H9 (cell line): Measurements from ENCODE around the gene NFIL3. TPM values are rescaled to one million over a fixed set of nuclear protein-coding genes. Genes with fewer than 3 reads are reported as not detected.

Experiments
- DNase-seq: peaks from one replicate; pipeline ENCODE4 v3.0.0-alpha.2; 2017
- H2AFZ ChIP-seq: one replicate; pipeline ENCODE4 v1.6.1; 2013; ENCODE audit warnings: mild to moderate bottlenecking, low read length, control low read depth, moderate library complexity
- H2AK5ac ChIP-seq: 2 replicates; pipeline ENCODE4 v1.6.1; 2013; ENCODE audit warnings: low read length, control low read depth, mixed read lengths; ENCODE audit not compliant: insufficient read length
- H2BK120ac ChIP-seq: one replicate; pipeline ENCODE4 v1.6.1; 2013; ENCODE audit warnings: low read depth, mild to moderate bottlenecking, low read length, control low read depth, inconsistent platforms; ENCODE audit not compliant: poor library complexity, severe bottlenecking
- H2BK12ac ChIP-seq: 2 replicates; pipeline ENCODE4 v1.6.1; 2013; ENCODE audit warnings: low read length, control low read depth, mixed read lengths, low read depth; ENCODE audit not compliant: insufficient read length
- H2BK15ac ChIP-seq: 2 replicates; pipeline ENCODE4 v1.6.1; 2013; ENCODE audit warnings: low read depth, low read length, control low read depth
- H2BK20ac ChIP-seq: one replicate; pipeline ENCODE4 v1.6.1; 2013; ENCODE audit warnings: low read depth, mild to moderate bottlenecking, low read length, control low read depth, inconsistent platforms; ENCODE audit not compliant: poor library complexity, severe bottlenecking
- H2BK5ac ChIP-seq: 2 replicates; pipeline ENCODE4 v1.6.1; 2013; ENCODE audit warnings: low read length, control low read depth, mixed read lengths; ENCODE audit not compliant: insufficient read length
- H3K14ac ChIP-seq: 2 replicates; pipeline ENCODE4 v1.6.1; 2013; ENCODE audit warnings: low read length, control low read depth; ENCODE audit not compliant: insufficient read depth
- H3K18ac ChIP-seq: 2 replicates; pipeline ENCODE4 v1.6.1; 2013; ENCODE audit warnings: low read depth, mild to moderate bottlenecking, mixed read lengths, low read length, control low read depth; ENCODE audit not compliant: insufficient read length
- H3K23ac ChIP-seq: 2 replicates; pipeline ENCODE4 v1.6.1; 2013; ENCODE audit warnings: low read length, control low read depth, mixed read lengths, low read depth; ENCODE audit not compliant: insufficient read length
- H3K23me2 ChIP-seq: 2 replicates; pipeline ENCODE4 v1.6.1; 2013; ENCODE audit warnings: low read depth, mild to moderate bottlenecking, mixed read lengths, low read length, control low read depth; ENCODE audit not compliant: insufficient read length, poor library complexity, severe bottlenecking
- H3K27ac ChIP-seq: 2 replicates; pipeline ENCODE4 v1.5.1; 2013; ENCODE audit warnings: low read length, control low read depth, mixed read lengths, low read depth; ENCODE audit not compliant: insufficient read length
- H3K27me3 ChIP-seq: 2 replicates; pipeline ENCODE4 v1.6.1; 2013; ENCODE audit warnings: low read length, control low read depth, inconsistent platforms; ENCODE audit not compliant: insufficient read depth
- H3K4ac ChIP-seq: 2 replicates; pipeline ENCODE4 v1.6.1; 2013; ENCODE audit warnings: low read depth, mild to moderate bottlenecking, control low read depth, inconsistent platforms, low read length, moderate library complexity
- H3K4me1 ChIP-seq: 2 replicates; pipeline ENCODE4 v1.6.1; 2013; ENCODE audit warnings: low read length, control low read depth, inconsistent platforms; ENCODE audit not compliant: insufficient read depth
- H3K4me2 ChIP-seq: 2 replicates; pipeline ENCODE4 v1.6.1; 2013; ENCODE audit warnings: low read length, control low read depth, mixed read lengths; ENCODE audit not compliant: insufficient read length, insufficient read depth
- H3K56ac ChIP-seq: 2 replicates; pipeline ENCODE4 v1.6.1; 2013; ENCODE audit warnings: low read depth, mild to moderate bottlenecking, mixed read lengths, low read length, control low read depth; ENCODE audit not compliant: insufficient read length
- H3K79me1 ChIP-seq: 2 replicates; pipeline ENCODE4 v1.6.1; 2013; ENCODE audit warnings: low read depth, mild to moderate bottlenecking, moderate library complexity, low read length, control low read depth, inconsistent platforms; ENCODE audit not compliant: insufficient read depth, poor library complexity, severe bottlenecking
- H3K79me2 ChIP-seq: 2 replicates; pipeline ENCODE4 v1.6.1; 2013; ENCODE audit warnings: low read length, control low read depth, inconsistent platforms; ENCODE audit not compliant: insufficient read depth
- H3K9ac ChIP-seq: 2 replicates; pipeline ENCODE4 v1.6.1; 2013; ENCODE audit warnings: low read length, control low read depth, mixed read lengths; ENCODE audit not compliant: insufficient read length; ENCODE audit errors: extremely low read depth
- H3K9me3 ChIP-seq: one replicate; pipeline ENCODE4 v1.6.1; 2013; ENCODE audit warnings: low read depth, low read length, inconsistent platforms; ENCODE audit not compliant: control insufficient read depth
- H3T11ph ChIP-seq: one replicate; pipeline ENCODE4 v1.6.1; 2013; ENCODE audit warnings: mild to moderate bottlenecking, low read length, control low read depth, inconsistent platforms
- H4K20me1 ChIP-seq: one replicate; pipeline ENCODE4 v1.6.1; 2013; ENCODE audit not compliant: control insufficient read depth, insufficient read length, insufficient read depth
- H4K5ac ChIP-seq: 2 replicates; pipeline ENCODE4 v1.6.1; 2013; ENCODE audit warnings: low read depth, mild to moderate bottlenecking, mixed read lengths, low read length, control low read depth; ENCODE audit not compliant: insufficient read length
- H4K8ac ChIP-seq: replicated peaks from 2 replicates; pipeline ENCODE4 v1.6.1; 2013; ENCODE audit warnings: low read length, control low read depth, mixed read lengths, low read depth; ENCODE audit not compliant: insufficient read length
- H4K91ac ChIP-seq: 2 replicates; pipeline ENCODE4 v1.6.1; 2013; ENCODE audit warnings: low read depth, mild to moderate bottlenecking, moderate library complexity, mixed read lengths, low read length, control low read depth; ENCODE audit not compliant: insufficient read length
- H3K27ac Mint-ChIP-seq, 3 experiments: 2 replicates in 2 of 3; 3 replicates in 1 of 3; pipeline ENCODE4 v1.8.0; 2020 to 2021; ENCODE audit warnings: mixed read lengths in 3 of 3, mild to moderate bottlenecking in 1 of 3, moderate library complexity in 1 of 3
- H3K27me3 Mint-ChIP-seq: 2 replicates; pipeline ENCODE4 v1.8.0; 2021; ENCODE audit warnings: low read depth, mild to moderate bottlenecking, moderate library complexity, mixed read lengths
- H3K36me3 Mint-ChIP-seq, 3 experiments: 2 replicates in 2 of 3; 3 replicates in 1 of 3; pipeline ENCODE4 v1.8.0; 2020 to 2021; ENCODE audit warnings: low read depth in 3 of 3, mixed read lengths in 3 of 3; ENCODE audit not compliant: insufficient read depth in 1 of 3
- H3K4me1 Mint-ChIP-seq, 2 experiments: 2 replicates each; pipeline ENCODE4 v1.8.0; 2020; ENCODE audit warnings: mixed read lengths in 2 of 2
- H3K4me3 Mint-ChIP-seq, 2 experiments: 2 replicates in 1 of 2; 3 replicates in 1 of 2; pipeline ENCODE4 v1.8.0; 2020 to 2021; ENCODE audit warnings: mild to moderate bottlenecking in 2 of 2, mixed read lengths in 2 of 2, moderate library complexity in 1 of 2
- H3K9me3 Mint-ChIP-seq, 2 experiments: 2 replicates in 1 of 2; 3 replicates in 1 of 2; pipeline ENCODE4 v1.8.0; 2020; ENCODE audit warnings: mild to moderate bottlenecking in 2 of 2, mixed read lengths in 2 of 2, moderate library complexity in 1 of 2
- CTCF ChIP-seq: fragments of 200-600 bp; sonication (generic); conservative IDR thresholded peaks from 3 replicates; pipeline ENCODE4 v1.8.0; 2021; ENCODE audit warnings: antibody characterized with exemption, mild to moderate bottlenecking
- WGBS: extraction: QIAGEN DNeasy Blood & Tissue Kit; methylation state at CpG from one replicate; pipeline ENCODE4 v1.1.7; 2013; ENCODE audit warnings: missing lambda C conversion rate, low lambda C conversion rate, mixed read lengths; ENCODE audit not compliant: insufficient read length; ENCODE audit errors: extremely low coverage; 5-methylcytosine and 5-hydroxymethylcytosine counted together
- total RNA-seq: library from RNA; stranded (reverse); gene quantifications from 2 replicates; pipeline ENCODE4 v1.2.1, GENCODE V29; 2021

The NFIL3 gene
- total RNA-seq, 1 experiment from 2014 or later: 8.4 TPM

DNA sequence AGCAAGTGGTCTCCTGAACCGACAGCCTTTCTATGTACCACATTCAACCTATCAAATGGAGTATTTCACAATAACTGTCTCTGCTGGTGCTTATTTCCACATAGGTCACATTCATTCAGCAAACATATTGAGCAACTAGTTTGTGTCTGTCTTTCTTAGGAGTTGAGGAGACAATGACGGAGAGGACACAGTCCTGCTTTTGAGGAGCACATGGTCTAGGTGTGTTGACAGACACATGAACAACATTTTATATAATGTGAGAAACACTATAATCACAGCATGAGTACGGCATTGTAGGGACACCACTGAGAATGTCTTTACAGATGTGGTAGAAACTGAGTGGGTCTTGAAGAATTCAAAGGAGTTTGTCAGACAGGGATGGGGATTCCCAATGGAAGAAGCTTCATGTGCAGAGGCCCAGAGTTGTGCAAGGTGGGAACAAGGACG, 28.5 kb downstream of the NFIL3 start:
- WGBS: no CpG with 5 or more reads among the region's 4 CpGs
- no peak overlapping the region for H3K4ac ChIP-seq
- H2AK5ac ChIP-seq: no peak overlapping the region
- H3K4me1 ChIP-seq: no peaks in the 10 kb centered on the region
- no peak overlapping the region for H3K27ac ChIP-seq
- no peak overlapping the region for H4K8ac ChIP-seq
- H3T11ph ChIP-seq: no peak overlapping the region
- DNase-seq: no peak
- no peak overlapping the region for H3K4me3 Mint-ChIP-seq
- H2BK20ac ChIP-seq: no peak overlapping the region
- no peak overlapping the region for H3K14ac ChIP-seq
- H3K4me2 ChIP-seq: no peak overlapping the region
- no peaks in the 10 kb centered on the region; the same call in 1 of the 2 replicates for H3K27me3 Mint-ChIP-seq
- H2BK120ac ChIP-seq: no peak overlapping the region
- no peaks in the 10 kb centered on the region for H3K9me3 Mint-ChIP-seq
- no peaks in the 10 kb centered on the region for H3K23me2 ChIP-seq
- no peak overlapping the region for H2BK12ac ChIP-seq
- H3K36me3 Mint-ChIP-seq: no peaks in the 10 kb centered on the region; a peak in 1 of 7 replicates
- no peaks in the 10 kb centered on the region for H3K9me3 ChIP-seq
- H4K5ac ChIP-seq: no peak overlapping the region
- no peak overlapping the region for H3K18ac ChIP-seq
- H4K91ac ChIP-seq: no peak overlapping the region
- no peak overlapping the region for H3K9ac ChIP-seq
- no peaks in the 10 kb centered on the region for H3K79me1 ChIP-seq
- H3K79me2 ChIP-seq: no peaks in the 10 kb centered on the region
- no peak overlapping the region for H2BK15ac ChIP-seq
- H3K27ac Mint-ChIP-seq: no peak overlapping the region
- no peak overlapping the region for H2BK5ac ChIP-seq
- H3K23ac ChIP-seq: no peak overlapping the region
- no peak overlapping the region for H2AFZ ChIP-seq
- no peak for TF ChIP-seq CTCF
- no peaks in the 10 kb centered on the region for H3K4me1 Mint-ChIP-seq
- no peak overlapping the region for H3K56ac ChIP-seq
- H4K20me1 ChIP-seq: no peaks in the 10 kb centered on the region
- no peaks in the 10 kb centered on the region for H3K27me3 ChIP-seq
